Naive B cell (primary cell): ENCODE measurements around the gene USP30. TPM values are rescaled to one million over a fixed set of nuclear protein-coding genes. Genes with fewer than 3 reads are reported as not detected.
"Not testable (repeated sequence)": the region's sequence is repeated elsewhere in the genome, so short reads cannot be mapped to it uniquely, and the experiment has no call there.

ENCODE experiments used
- ATAC-seq, 2 donors: fragments of 150-1000 bp; cut with Tn5 transposase; 2 replicates each; pipeline ENCODE4 v1.10.0; 2021; ENCODE audit warnings: low read depth in 2 of 2, mild to moderate bottlenecking in 2 of 2, moderate library complexity in 2 of 2
- DNase-seq: peaks from one replicate; pipeline ENCODE4 v3.0.0; 2022
- H3K27ac Mint-ChIP-seq, 6 donors: one replicate each; pipeline ENCODE4 v1.8.0; 2020 to 2022; ENCODE audit warnings: mild to moderate bottlenecking in 6 of 6, mixed read lengths in 6 of 6, moderate library complexity in 5 of 6, inconsistent platforms in 2 of 6
- H3K27me3 Mint-ChIP-seq, 3 donors: one replicate each; pipeline ENCODE4 v1.8.0; 2021 to 2022; ENCODE audit warnings: mixed read lengths in 3 of 3, mild to moderate bottlenecking in 1 of 3
- H3K36me3 Mint-ChIP-seq, 2 donors: one replicate each; pipeline ENCODE4 v1.8.0; 2020 to 2022; ENCODE audit warnings: mixed read lengths in 2 of 2, inconsistent platforms in 1 of 2, mild to moderate bottlenecking in 1 of 2
- H3K4me1 Mint-ChIP-seq, 3 donors: one replicate each; pipeline ENCODE4 v1.8.0; 2020 to 2022; ENCODE audit warnings: mixed read lengths in 3 of 3, inconsistent platforms in 1 of 3, mild to moderate bottlenecking in 1 of 3, moderate library complexity in 1 of 3
- H3K4me3 Mint-ChIP-seq, 8 donors: one replicate each; pipeline ENCODE4 v1.8.0; 2020 to 2022; ENCODE audit warnings: mild to moderate bottlenecking in 8 of 8, mixed read lengths in 8 of 8, moderate library complexity in 8 of 8, inconsistent platforms in 2 of 8
- H3K9me3 Mint-ChIP-seq, 7 donors: one replicate each; pipeline ENCODE4 v1.8.0; 2020 to 2022; ENCODE audit warnings: mixed read lengths in 7 of 7, mild to moderate bottlenecking in 5 of 7, inconsistent platforms in 2 of 7, moderate library complexity in 1 of 7
- polyA plus RNA-seq, 6 donors: library from polyadenylated mRNA; unstranded; fragments of 300-500 nt; fragmentation: Illumina TruSeq; gene quantifications; one replicate each; pipeline ENCODE4 v1.2.3, GENCODE V29; 2021; ENCODE audit warnings: low read depth in 6 of 6

Gene USP30
- polyA plus RNA-seq, 6 donors from 2014 or later, result 3.7 to 16.3 (median 12.4) TPM

GRCh38 chr12:109029411-109029810, 23.0 kb upstream of the USP30 start:
- ATAC-seq (no peak), DNase-seq (no peak)
- Mint-ChIP-seq H3K27me3 (peaks cover 22 to 50% (median 31%) of the 10 kb centered on the region in 3 donors), H3K4me3 (no peak overlapping the region), H3K9me3 (peaks cover 0 to 6% (median 2%) of the 10 kb centered on the region in 7 donors), H3K27ac (no peak overlapping the region), H3K4me1 (no peaks in the 10 kb centered on the region), H3K36me3 (no peaks in the 10 kb centered on the region)

- ATAC-seq (no peak), DNase-seq (no peak)
- Mint-ChIP-seq H3K27me3 (peaks cover 22 to 64% (median 27%) of the 10 kb centered on the region in 3 donors), H3K4me1 (no peaks in the 10 kb centered on the region), H3K9me3 (peaks cover 8 to 43% (median 26%) of the 10 kb centered on the region in 7 donors), H3K36me3 (peaks cover 6 to 20% of the 10 kb centered on the region in 2 donors), H3K4me3 (no peak overlapping the region), H3K27ac (no peak overlapping the region)
Observed at GRCh38 chr12:109033239-109034196, 18.9 kb upstream of the USP30 start.

DNA sequence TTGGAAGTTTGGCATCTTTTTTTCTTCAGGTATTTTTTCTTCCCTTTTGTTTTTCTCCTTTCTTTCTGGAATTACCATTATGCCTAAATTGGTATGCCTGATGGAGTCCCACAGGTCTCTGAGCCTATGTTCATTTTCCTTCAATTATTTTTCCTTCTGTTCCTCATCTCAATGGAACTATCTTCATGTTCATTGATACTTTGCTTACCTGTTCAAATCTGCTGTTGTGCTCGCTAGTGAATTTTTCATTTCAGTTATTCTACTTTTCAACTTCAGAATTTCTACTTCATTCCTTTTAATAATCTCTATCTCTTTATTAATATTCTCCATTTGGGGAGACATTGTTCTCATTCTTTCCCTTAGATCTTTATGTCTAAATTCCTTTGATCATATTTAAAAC, 15.4 kb upstream of the USP30 start:
- Mint-ChIP-seq H3K4me3 (no peak overlapping the region), H3K27me3 (peaks cover under 1 to 48% (median 11%) of the 10 kb centered on the region in 3 donors), H3K36me3 (peaks cover 6 to 20% of the 10 kb centered on the region in 2 donors), H3K27ac (no peak overlapping the region), H3K4me1 (no peaks in the 10 kb centered on the region), H3K9me3 (peaks cover 10 to 59% (median 37%) of the 10 kb centered on the region in 7 donors)
- no peak for ATAC-seq
- DNase-seq, result no peak

DNA sequence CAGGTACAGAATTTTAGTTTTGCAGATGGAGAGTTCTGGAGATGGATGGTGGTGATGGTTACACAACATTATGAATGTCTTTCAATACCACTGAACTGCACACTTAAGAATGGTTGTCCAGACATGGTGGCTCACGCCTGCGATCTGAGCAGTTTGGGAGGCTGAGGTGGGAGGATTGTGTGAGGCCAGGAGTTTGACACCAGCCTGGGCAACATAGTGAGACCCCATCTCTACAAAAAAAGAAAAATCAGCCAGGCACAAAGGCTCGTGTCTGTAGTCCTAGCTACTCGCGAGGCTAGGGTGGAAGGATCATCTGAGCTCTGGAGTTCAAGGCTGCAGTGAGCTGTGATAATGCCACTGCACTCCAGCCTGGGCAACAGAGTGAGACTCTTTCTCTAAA, 8.1 kb upstream of the USP30 start:
- Mint-ChIP-seq H3K27ac (no peak overlapping the region), H3K27me3 (peaks cover 22 to 37% (median 24%) of the 10 kb centered on the region in 3 donors), H3K9me3 (peaks cover 0 to 12% (median 8%) of the 10 kb centered on the region in 7 donors), H3K4me1 (no peaks in the 10 kb centered on the region), H3K4me3 (no peak overlapping the region), H3K36me3 (no peaks in the 10 kb centered on the region)
- DNase-seq, result no peak
- no peak for ATAC-seq

DNA sequence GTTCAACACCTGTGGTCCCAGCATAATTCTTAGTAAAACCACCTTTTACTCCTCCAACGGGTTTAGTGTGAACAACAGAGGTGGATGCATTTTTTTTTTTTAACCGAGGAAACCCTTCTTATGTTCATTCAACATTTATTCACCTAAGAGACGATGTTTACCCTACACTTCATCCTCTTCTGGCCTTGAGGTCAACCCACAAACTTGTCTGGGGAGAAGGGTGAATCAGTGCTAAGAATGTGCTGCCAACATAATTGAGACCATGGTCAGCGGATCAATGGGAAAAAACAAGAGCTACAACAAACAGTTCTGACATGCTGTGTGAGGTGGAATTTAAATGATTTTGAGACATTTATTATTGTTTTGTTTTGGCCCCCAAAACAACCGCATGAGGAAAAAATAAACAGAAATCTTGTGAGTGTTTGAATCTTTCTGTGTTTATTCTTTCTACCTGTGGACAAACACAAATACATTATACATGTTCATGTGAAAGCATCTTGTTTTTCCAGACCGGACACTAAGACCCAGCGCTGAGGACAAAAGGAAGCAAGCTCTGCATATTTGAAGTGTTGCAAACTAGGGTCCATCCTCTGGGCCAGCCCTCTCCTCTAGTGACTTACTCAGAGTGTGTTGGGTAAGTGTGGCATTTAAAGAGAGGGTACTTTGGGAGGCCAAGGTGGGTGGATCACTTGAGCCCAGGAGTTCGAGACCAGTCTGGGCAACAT, 5.1 kb upstream of the USP30 start:
- Mint-ChIP-seq H3K27me3 (peaks cover 21 to 25% (median 22%) of the 10 kb centered on the region in 3 donors), H3K36me3 (no peaks in the 10 kb centered on the region), H3K9me3 (peaks cover 0 to 3% (median 0%) of the 10 kb centered on the region in 7 donors), H3K27ac (peak overlapping the region in 1 of 6 donors; percentile 14), H3K4me3 (peak overlapping the region in 1 of 8 donors; percentile 36), H3K4me1 (peaks cover 3 to 7% (median 5%) of the 10 kb centered on the region in 3 donors)
- no peak for ATAC-seq
- DNase-seq, result no peak

DNA sequence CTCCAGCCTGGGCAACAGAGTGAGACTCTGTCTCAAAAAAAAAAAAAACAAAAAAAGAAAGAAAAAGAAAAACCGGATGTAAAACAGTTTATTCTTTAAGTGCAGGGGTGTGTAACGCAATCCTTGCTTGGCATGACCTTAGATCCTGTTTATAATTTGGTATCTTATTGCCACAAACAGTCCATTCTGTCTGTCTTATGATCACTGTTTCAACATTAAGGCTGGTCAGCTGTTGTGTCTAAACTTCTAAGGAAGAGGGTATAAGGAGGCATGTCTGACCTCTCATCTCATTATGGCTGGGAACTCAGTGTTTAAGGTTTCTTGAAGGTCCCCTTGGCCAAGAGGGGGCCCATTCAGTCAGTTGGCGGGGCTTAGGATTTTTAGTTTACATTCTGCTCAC, 3.7 kb upstream of the USP30 start:
- H3K4me3 Mint-ChIP-seq, result peak overlapping the region in 1 of 8 donors; percentile 33
- not testable (repeated sequence) for ATAC-seq, H3K9me3 Mint-ChIP-seq, DNase-seq, H3K27ac Mint-ChIP-seq, H3K36me3 Mint-ChIP-seq
- peaks cover 7 to 11% (median 10%) of the 10 kb centered on the region in 3 donors for H3K27me3 Mint-ChIP-seq
- H3K4me1 Mint-ChIP-seq, result peaks cover 13 to 16% (median 15%) of the 10 kb centered on the region in 3 donors

DNA sequence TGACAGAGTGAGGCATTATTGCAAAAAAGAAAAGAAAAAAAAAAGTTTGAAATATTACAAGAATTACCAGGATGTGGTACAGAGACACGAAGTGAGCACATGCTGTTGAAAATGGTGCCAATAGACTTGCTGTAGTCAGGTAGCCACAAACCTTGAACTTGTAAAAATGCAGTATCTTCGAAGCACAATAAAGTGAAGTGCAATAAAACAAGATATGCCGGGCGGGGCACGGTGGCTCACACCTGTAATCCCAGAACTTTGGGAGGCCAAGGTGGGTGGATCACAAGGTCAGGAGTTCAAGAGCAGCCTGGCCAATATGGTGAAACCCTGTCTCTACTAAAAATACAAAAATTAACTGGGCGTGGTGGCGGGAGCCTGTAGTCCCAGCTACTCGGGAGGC, 2.6 kb upstream of the USP30 start:
- H3K4me3 Mint-ChIP-seq, result peak overlapping the region in 1 of 8 donors; percentile 38

GRCh38 chr12:109052097-109052413, 321 bp upstream of the USP30 start:
- H3K4me1 Mint-ChIP-seq, result peaks cover 20 to 26% (median 23%) of the 10 kb centered on the region in 3 donors
- no peaks in the 10 kb centered on the region for H3K9me3 Mint-ChIP-seq
- H3K36me3 Mint-ChIP-seq, result peaks cover 0 to under 1% of the 10 kb centered on the region in 2 donors
- peak overlapping the region in 5 of 6 donors; percentile 22 to 98 (median 93) for H3K27ac Mint-ChIP-seq
- H3K4me3 Mint-ChIP-seq, result peak overlapping the region; percentile 93 to 99 (median 97)
- no peaks in the 10 kb centered on the region for H3K27me3 Mint-ChIP-seq
- ATAC-seq (peak in 1 of 2 donors; percentile 4), DNase-seq (no peak)

More for the DNA sequence above, 2.6 kb upstream of the USP30 start:
- H3K27ac Mint-ChIP-seq, H3K36me3 Mint-ChIP-seq, ATAC-seq, H3K9me3 Mint-ChIP-seq, DNase-seq, H3K27me3 Mint-ChIP-seq: not testable (repeated sequence)
- H3K4me1 Mint-ChIP-seq, result peaks cover 17 to 23% (median 21%) of the 10 kb centered on the region in 3 donors

DNA sequence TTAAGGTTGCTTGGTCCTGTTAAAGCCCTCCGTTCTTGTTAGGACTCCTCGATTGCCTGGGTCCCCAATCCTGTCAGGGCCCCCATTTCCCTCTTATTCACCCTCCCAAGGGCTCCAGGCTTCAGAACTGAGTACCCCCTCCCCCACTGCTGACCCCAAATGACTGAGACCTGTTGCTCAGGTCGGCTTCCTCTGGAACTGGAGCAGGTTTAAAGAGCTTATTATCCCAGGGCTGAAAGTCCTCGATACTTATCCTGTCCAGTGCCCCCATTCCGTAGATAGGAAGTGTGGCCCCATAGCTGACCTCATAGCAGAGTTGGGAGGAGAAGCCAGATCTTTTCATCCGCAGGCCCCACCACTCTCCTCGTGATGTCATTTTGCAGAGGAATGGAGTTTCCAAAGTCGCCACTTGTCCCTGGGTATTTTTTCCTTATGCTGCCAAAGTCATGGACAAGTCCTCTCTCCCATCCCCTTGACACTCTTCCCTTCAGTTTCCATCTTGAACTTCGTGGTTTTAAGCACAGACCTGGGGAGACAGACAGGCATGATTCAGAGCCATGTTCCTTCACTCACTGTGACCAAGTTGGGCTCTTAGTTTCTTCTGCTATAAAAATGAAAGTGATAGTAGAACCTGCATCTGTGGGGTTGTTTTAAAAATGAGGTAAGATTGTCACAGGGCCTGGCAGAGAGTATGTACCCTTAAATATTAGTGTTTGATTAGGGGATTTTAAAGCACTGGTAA, 1.2 kb downstream of the USP30 start:
- ATAC-seq, result peak; percentile 56 to 57
- Mint-ChIP-seq H3K27ac (peak overlapping the region; percentile 91 to 99 (median 96)), H3K27me3 (no peaks in the 10 kb centered on the region), H3K9me3 (no peaks in the 10 kb centered on the region), H3K4me3 (peak overlapping the region; percentile 93 to 99 (median 97)), H3K4me1 (peaks cover 20 to 26% (median 23%) of the 10 kb centered on the region in 3 donors), H3K36me3 (peaks cover 4 to 7% of the 10 kb centered on the region in 2 donors)
- DNase-seq, result peak; percentile 40

- H3K4me3 Mint-ChIP-seq, result peak overlapping the region; percentile 93 to 99 (median 97)
- H3K4me1 Mint-ChIP-seq, result peaks cover 20 to 26% (median 23%) of the 10 kb centered on the region in 3 donors
- not testable (repeated sequence) for H3K36me3 Mint-ChIP-seq, H3K9me3 Mint-ChIP-seq, H3K27me3 Mint-ChIP-seq, DNase-seq
- peak overlapping the region; percentile 91 to 99 (median 96) for H3K27ac Mint-ChIP-seq
- peak; percentile 1 for ATAC-seq
Observed at GRCh38 chr12:109054124-109054513, 1.7 kb downstream of the USP30 start.

GRCh38 chr12:109054520-109054919, 2.1 kb downstream of the USP30 start:
- H3K9me3 Mint-ChIP-seq, result no peaks in the 10 kb centered on the region
- H3K27me3 Mint-ChIP-seq, result no peaks in the 10 kb centered on the region
- H3K4me1 Mint-ChIP-seq, result peaks cover 20 to 26% (median 23%) of the 10 kb centered on the region in 3 donors
- no peak for DNase-seq
- H3K36me3 Mint-ChIP-seq, result peaks cover 4 to 7% of the 10 kb centered on the region in 2 donors
- ATAC-seq, result no peak
- peak overlapping the region in 2 of 6 donors; percentile 91 to 93 for H3K27ac Mint-ChIP-seq
- peak overlapping the region in 2 of 8 donors; percentile 45 to 98 for H3K4me3 Mint-ChIP-seq

- no peak overlapping the region for H3K4me3 Mint-ChIP-seq
- peaks cover 20 to 22% (median 22%) of the 10 kb centered on the region in 3 donors for H3K4me1 Mint-ChIP-seq
- no peaks in the 10 kb centered on the region for H3K9me3 Mint-ChIP-seq
- no peak for DNase-seq
- no peak overlapping the region for H3K27ac Mint-ChIP-seq
- no peaks in the 10 kb centered on the region for H3K27me3 Mint-ChIP-seq
- no peak for ATAC-seq
- peaks cover 4 to 7% of the 10 kb centered on the region in 2 donors for H3K36me3 Mint-ChIP-seq
Observed at GRCh38 chr12:109056891-109057290, 4.5 kb downstream of the USP30 start.

DNA sequence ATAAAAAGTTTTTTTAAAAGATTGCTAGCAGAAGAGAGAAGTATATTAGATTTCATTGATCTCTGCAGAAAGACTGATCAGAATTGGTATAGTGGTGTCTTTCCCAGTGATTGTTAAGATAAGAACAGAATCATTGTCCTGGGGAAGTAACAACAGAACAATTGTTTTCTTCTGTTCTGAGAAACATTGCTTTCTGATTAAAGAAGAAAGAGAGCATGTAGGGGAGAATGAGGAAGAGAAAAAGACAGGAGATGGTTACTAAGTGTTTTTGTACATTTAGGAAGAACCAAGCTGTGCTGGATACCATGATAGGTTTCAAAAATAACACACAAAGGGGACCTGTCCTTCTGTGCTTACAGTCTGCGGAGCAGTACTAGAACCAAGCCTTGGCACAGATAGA, 5.0 kb downstream of the USP30 start:
- Mint-ChIP-seq H3K4me3 (no peak overlapping the region), H3K4me1 (peaks cover 17 to 18% (median 17%) of the 10 kb centered on the region in 3 donors)

More for the DNA sequence above, 5.0 kb downstream of the USP30 start:
- Mint-ChIP-seq H3K9me3 (no peaks in the 10 kb centered on the region), H3K27me3 (no peaks in the 10 kb centered on the region), H3K36me3 (peaks cover 4 to 7% of the 10 kb centered on the region in 2 donors), H3K27ac (no peak overlapping the region)
- no peak for ATAC-seq
- no peak for DNase-seq
